Measurements from ENCODE around the gene GP1BB.

Gene GP1BB

DNA sequence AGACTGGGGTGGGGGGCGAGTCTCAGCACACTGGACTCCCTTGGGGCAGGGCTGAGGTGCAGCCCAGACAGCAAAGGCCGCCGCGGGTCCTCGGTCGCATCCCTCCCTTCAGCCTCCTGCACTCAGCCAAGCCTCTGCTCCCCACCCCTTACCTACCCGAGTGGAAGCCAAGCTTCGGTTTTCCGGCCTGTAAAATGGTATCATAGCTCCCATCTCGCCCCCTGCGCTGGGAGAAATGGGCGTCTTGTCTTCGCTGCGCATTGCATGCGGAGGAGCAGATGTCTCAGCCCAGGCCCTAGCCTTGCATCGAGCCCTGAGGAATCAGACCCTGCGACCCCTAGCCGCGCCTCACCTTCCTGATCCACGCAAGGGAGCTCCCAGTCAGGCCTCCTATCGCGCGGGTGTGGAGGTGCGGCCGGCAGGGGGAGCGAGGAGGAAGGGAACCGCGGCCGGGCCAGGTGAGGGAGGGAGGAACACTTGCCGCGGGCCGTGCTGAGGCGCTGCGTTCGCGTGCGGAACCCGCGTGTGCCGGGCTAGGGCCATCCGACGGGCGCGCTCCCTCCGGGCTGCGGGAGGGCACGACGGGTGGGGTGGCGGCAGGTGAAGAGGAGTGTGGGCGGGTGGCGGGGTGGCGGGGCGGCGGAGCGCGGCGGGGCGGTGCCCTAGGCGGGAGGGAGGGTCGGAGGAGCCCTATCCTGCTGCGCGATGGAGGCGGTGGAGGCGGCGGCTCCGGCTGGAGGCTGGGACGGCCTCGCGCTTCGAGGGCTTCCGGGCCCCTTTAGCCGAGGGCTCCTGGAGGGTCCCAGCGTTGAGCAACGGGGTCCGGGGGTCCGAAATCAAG, 33.2 kb downstream of the GP1BB start:
- no peak for DNase-seq

DNA sequence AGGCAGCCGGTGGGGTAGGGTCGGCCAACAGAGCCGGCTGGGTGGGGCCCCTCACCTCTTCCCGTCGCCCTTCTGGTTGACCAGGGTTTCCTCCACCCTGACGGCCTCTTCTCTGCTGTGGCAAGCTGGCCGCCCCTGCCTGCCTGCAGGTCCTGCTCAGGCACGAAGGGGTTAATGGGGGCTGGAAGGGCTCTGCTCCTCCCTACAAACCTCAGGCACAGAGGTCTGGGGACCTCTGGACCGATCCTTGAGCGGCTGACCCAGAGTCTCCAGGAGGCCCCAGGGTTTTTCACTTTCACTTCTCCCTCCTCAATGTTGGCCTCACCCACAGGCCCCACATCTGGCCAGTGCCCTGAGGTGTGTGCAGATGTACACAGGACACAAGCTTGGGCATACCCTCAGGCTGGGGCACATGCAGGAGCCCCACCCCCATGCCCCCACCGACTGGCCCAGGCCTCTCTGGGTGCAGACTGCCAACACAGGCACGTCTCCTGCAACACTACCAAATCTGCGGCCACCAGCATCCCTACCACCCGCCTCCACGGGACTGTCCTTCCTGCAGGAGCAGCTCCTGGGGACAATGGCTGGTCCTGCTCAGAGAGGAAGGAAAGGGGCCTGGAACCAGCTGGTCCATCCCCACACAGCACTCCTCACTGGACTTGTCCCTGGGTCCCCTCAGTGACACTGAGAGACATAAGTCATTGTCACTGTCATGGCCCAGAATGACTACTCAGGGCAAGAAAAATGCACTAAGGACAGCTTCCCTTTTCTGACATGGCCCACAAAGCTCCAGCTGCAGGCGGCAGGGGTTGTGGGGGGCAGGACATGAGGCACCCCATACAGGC, 34.0 kb downstream of the GP1BB start:
- DNase-seq = no peak

DNA sequence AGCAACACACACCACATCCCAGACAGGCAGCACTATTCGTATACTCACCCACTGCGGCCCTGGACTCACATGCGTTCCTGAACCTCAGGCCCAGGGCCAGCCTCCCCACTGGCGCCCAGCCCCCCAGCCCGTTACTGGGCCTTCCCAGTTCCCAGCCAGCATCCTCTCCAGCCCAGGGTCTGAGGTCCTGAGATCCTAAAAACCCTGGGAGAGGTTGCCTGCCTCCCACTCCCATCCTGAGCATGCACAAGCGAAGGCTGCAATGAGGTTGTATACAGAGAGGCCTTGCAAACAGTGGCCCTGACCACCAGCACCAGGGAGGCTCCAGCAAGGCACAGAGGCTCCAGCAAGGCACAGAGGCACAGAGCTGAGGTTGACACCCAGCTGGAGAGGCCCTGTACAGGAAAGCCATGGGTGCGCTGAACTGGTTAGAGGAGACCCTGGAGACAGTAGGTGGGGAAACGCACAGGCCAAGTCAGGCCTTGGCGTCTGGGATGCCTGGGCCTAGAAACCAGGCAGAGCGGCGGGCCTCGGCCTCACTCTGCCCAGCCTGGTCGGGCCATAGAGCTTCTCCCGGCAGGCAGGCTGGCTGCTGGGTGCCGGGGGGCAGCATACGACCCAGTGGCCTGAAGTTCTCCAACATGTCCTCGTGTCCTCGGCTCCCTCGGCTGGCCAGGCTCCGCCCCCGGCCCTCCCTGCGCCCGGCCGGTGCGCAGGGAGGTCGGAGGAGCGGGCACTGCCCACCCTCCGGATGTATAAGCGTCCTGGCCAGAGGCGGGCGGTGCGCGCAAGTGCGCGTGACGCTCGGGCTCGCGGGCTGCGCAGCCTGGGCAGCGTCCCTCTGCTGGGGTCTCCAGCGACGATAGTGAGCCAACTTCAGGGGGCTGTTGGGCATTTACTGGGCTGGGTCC, 34.9 kb downstream of the GP1BB start:
- DNase-seq = no peak

DNA sequence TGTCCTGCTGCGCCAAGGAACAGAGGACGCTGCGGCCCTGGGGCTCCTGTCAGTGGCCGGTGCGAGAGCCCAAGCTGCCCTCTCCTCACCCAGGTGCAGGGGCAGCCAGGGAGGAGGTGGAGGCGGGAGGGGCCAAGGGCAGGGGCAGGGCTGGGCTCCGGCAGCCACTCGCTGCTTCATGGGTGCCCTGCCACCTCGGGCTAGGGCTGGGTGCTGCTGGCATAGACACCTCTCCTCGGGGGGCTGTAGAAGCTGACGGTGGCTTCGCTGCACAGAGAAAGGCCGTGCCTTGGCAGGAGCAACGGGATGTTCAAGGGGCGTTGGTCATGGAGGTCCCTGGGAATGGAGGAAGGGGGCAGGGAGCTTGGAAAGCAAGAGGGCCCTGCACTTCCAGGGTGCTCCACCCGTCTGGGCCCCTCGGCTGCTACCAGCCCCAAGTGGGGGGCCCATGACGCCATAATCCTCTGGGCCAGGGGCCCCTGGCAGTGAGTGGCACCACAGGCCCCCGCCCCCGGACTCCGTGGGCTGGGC, 35.6 kb downstream of the GP1BB start:
- no peak for DNase-seq

DNA sequence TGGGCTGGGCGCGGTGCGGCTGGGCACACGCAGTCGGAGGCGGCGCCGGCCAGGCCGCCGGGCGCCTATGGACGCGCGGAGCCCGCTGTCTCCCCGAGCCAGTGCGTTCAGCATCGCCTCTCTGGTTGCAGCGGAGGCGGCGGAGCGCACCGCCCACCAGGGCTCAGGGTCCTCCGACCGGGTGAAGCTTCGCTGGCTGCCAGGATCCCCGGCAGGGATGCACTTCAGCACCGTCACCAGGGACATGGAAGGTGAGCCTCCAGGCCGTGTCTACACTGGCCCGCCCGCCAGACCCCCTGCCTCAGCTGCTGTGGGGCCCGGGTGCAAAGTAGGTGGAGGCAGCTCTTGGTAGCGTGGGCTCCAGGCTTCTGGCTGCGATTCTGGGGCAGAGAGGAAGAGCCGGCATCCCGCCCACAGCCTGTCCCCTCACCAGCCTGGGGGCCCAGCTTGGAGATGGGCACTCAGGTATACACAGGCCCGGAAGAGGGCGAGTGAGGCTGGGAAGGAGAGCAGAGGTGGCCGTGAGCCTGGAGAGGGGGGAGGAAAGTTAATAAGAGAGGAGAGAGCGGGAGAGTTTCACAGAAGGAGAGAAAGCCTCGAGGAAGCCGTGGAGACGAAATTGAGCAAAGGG, 36.2 kb downstream of the GP1BB start:
- no peak for DNase-seq

DNA sequence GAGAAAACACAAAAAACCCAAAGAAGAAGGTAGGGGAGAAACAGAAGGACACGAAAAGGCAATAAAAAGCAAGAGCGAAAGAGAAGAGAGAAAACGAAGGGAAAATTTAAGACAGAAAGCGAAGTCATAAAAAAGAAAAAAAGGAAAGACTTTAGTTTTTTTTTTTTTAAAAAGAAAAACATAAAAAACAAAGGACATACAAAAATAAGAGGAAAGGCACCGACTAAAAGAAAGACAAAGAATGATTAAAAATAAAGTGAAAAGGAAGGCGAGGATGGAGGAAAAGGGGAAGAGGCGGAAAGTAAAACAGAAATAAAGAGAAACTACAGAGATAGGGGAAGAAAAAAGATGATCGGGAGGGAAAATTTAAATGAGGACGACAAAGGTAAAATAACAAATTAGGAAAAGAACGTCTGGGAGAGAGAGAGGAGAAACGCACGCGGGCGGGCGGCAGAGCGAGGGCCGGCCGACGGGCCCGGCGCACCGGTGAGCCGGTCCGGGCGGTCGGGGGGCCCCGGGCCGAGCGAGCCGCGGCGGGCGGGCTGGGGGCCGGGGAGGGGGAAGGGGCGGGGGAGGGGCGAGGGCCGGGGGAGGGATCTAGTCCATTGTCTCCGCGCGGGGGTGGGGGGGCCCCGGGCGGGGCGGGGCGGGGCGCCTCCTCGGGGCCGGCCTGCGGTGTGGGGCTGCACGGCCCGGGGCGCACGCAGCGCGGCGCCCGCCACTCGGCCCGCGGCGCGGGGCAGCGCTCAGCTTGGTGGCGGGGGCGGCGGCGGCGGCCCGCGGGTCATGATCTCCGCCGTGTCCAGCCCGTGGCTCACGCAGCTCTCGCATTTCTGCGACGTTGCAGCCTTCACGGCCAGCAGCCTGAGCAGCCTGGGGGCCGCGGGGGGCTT, 37.0 kb downstream of the GP1BB start, which contains the start of gene TBX1:
Gene TBX1 (plus strand): TSS at position 721 of the 893 bp plus-strand sequence. CDS start 66 bp downstream, at position 787.
- DNase-seq = no peak

DNA sequence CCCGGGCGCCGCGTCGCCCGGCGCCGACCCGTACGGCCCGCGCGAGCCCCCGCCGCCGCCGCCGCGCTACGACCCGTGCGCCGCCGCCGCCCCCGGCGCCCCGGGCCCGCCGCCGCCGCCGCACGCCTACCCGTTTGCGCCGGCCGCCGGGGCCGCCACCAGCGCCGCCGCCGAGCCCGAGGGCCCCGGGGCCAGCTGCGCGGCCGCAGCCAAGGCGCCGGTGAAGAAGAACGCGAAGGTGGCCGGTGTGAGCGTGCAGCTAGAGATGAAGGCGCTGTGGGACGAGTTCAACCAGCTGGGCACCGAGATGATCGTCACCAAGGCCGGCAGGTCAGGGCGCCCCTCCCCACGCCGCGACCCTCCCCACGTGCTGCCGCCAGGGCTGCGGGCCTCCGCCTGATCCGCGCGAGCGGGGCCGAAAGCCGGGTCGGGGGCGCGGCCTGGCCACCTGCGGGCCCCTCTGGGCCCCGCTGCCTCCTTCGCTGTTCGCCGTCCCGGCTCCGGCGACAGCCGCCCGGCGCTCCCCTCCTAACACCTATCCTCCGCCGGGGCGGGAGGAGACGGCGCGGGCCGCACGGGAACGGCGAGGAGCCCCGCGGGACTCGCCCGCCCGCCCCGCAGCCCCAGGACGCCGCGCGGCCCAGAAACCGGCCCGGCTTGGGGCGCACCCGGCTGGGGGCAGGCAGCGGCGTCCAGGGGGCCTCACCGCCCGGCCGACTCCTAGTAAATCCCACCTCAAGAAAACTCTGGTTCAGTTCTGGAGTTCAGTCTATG, 37.8 kb downstream of the GP1BB start:
- no peak for DNase-seq

DNA sequence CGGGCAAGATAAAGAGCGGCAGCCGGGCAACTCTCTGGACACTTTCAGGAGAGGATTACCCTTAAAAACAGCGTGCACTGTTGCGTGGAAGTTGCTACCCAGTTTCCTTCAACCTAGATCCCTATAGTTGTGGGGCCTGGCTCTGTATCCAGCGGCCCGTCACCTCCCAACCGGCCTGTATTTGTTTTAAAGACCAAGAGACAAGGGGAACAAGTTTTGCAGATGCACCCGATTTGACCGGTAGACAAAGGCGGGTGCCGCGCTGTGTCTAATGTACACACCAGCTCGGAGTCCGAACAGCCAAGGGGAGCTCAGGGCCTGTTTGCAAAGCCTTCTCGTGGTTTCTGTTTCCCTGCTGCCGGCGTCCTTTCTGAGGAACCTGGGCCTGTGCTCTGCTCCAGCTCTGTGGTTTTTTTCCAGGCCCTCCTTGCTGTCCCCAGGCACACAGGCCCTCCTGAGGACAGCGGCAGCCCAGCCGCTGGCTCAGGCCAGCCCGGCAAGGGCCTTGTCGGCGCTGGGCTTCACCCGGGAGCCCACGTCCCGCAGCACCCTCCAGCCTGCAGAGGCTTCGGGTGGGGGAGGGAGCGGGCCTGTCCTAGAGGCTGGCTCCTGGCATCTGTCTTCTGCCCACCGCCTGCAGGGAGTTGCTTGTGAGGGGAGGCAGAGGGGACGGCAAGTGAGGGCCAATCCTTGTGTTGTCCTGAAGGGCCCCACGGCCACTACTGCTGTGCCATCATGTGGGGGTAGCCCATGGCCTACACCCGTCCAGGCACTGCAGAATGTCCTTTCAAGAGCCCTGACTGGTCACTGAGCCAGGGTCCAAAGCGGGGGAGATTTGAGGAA, 38.6 kb downstream of the GP1BB start:
- no peak for DNase-seq

DNA sequence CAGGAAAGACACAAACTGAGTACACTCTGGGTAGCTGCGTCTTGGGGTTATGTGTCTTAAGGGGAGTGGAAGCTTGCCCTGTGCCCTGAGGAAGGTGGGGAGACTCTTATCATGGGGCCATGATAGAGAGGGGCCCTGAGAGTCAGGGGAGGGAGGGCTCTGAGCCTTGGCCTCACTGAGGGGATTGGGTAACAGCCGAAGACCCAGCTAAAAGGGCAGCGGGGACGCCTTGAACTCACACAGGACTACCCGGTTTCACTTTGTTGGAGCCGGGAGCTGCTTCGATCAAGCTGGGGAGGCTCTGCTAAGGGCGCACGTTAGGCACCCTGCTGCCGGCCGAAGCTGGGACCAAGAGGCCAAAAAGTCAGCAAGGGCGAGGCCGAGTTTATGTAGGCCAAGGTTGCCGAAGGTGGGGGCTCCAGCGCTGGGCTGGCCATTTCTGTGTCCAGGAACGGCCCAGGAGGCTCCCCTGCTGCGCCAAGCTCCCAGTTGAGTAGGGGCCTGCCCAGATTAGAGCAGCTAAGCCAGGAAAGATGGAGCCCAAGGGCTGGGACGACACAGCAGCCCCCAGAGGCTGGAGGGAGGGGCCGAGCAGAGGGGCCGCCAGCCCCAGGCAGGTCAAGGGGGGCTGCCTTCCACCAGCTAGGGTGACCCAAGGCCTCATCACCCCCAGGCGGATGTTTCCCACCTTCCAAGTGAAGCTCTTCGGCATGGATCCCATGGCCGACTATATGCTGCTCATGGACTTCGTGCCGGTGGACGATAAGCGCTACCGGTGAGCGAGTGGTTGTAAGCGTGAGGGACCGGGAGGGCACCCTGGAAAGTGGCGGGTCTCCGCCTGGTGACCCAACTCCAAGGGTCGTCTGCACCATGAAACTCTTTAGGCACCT, 39.5 kb downstream of the GP1BB start:
- no peak for DNase-seq

DNA sequence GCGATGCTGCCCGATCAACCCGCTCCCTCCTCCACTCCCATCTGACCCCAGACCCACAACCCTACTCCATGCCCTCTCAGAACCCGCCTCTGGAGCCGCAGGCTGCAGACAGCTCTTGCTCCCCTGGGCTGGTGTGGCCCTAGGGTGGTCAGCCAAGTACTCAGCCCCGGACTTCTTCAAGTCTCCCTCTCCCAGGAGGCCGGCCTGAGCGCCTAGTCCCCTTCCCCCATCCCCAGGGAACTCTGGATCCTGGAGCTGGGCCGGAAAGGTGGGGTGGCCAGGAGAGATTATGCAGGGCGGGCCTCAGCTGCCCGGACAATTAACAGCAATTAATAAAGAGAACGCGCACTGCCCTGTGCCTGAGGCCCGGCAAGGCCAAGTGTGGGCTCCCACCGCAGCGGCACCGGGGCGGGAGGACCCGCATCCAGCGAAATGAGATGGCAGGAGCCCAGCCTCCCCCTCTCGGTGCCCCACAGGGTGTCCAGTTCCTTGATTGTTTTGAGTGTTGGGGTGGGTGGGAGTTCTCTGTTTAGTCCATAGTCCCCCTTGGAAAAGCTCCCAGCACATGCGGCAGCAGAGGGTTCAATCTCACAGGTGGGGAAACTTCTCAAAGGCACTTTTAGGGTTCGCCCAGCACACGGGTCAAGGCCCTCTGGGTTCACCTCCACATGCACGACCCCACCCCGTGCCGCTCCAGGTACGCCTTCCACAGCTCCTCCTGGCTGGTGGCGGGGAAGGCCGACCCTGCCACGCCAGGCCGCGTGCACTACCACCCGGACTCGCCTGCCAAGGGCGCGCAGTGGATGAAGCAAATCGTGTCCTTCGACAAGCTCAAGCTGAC, 40.3 kb downstream of the GP1BB start:
- no peak for DNase-seq

DNA sequence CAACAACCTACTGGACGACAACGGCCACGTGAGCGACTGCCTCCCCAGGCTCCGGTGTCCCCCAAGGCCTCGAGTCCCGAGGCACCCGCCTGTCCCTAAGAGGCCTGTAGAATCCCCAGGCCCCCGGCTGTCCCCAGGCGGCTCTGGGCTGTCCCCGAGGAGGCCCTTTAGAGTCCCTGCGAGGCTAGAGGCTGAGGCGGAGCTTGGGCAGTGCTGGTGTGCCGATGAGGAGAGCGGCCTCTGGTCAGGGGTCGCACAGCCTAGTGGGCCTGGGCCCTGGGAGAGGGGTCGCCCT, 40.9 kb downstream of the GP1BB start:
- no peak for DNase-seq

DNA sequence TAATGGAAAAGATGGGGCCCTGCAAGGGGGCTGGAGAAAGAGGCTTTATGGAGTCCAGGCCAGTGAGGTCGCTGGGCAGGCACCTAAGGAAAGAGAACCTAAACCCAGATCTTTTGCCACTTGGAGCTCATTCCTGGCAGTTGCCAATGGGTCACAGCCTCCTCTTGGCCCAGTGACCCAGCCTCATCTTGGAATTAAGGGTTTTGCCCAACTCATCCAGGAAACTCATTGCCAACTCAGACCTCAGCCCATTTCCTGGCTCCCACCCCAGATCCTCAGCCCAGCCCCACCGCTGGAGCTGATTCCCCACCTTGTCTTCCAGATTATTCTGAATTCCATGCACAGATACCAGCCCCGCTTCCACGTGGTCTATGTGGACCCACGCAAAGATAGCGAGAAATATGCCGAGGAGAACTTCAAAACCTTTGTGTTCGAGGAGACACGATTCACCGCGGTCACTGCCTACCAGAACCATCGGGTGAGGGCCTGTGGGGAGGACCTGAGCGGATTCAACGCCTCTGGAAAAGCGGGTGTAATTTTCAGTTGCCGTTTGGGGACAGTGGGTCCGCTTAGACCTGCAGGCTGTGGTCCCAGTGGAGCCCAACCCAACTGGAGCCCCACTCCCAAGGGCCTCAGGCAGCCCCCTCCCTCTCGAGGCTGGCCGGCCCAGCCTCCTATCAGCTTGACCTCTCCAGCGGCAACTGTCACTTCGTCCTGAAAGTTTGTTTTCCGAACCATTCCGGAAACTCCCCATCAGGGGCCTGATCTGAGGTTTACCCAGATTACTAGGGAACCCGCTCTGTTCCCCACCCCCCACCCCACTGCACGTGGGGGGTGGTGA, 41.5 kb downstream of the GP1BB start:
- DNase-seq = no peak

DNA sequence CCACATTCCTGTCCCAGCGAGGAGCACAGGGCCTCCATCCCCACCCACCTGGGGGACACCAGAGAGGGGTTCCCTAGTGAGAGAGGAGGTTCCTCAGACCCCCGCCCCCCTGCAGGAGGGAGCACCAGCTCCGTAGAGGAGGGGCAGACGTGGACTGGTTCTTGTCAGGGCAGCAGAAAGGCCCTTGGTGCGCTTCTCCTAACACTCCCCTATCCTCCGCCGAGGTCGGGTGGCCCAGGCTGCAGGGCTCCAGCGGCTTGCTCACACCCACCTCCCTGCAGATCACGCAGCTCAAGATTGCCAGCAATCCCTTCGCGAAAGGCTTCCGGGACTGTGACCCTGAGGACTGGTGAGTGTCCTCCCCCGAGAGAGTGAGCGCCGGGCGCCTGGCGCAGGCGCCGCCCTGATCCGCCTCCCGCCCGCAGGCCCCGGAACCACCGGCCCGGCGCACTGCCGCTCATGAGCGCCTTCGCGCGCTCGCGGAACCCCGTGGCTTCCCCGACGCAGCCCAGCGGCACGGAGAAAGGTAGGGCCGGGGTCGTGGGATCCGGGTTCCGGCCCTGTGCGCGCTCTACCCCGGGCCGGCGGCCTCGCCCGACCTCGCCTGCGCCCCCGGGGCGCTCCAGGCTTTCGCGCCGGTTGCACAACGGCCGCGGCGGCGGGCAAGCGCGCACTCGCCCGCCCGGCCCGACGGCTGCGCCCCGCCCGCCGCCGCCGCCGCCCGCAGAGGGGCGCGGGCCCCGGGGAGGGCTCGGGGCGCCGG, 42.3 kb downstream of the GP1BB start:
- no peak for DNase-seq

DNA sequence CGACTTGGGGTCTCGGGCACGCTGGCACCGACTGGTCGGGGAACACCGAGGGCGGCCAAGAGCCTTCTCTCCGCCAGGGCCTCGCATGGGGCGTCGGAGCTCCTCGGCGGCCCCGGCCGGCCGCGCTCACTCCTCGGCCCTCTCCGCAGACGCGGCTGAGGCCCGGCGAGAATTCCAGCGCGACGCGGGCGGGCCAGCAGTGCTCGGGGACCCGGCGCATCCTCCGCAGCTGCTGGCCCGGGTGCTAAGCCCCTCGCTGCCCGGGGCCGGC, 42.8 kb downstream of the GP1BB start:
- DNase-seq = no peak

DNA sequence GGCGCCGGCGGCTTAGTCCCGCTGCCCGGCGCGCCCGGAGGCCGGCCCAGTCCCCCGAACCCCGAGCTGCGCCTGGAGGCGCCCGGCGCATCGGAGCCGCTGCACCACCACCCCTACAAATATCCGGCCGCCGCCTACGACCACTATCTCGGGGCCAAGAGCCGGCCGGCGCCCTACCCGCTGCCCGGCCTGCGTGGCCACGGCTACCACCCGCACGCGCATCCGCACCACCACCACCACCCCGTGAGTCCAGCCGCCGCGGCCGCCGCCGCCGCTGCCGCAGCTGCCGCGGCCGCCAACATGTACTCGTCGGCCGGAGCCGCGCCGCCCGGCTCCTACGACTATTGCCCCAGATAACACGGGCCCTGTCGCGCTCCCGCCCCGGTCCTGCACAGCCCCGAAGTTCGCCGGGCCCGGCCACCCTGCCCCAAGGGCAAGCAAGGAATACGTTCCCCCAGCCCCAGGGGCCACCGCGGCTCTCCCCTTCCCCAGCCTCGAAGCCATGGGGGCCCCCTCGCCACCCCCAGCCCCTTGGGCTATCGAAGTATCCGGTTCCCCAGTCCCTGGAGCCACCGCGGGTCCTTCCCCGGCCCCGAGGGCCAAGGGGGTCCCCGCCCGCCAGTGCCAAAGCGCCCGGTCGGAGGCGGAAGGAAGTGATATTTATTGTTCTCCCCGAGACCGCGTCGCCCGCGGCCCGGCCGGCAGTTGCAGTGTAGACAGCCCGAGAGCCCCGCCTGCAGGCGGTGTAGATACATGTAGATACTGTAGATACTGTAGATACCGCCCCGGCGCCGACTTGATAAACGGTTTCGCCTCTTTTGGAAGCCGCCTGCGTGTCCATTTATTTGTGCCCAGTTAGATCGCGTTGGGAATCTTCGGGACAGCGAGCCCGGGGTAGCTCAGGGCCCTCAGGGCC, 43.4 kb downstream of the GP1BB start:
- no peak for DNase-seq

Measured in NCI-H1694 (cell line).